ENCODE results near the gene IL21R.

Gene IL21R

GRCh38 chr16:27413956-27414355 lies 12.0 kb downstream of the IL21R start:
- Histone ChIP-seq H3K4me3 (ENCODE audit: low read length) (no peak overlapping the region), H3K27ac (ENCODE audit: low read length) (no peak overlapping the region), H3K36me3 (ENCODE audit: control insufficient read depth, insufficient read depth, low read length) (no peaks in the 10 kb centered on the region), H3K4me1 (ENCODE audit: control insufficient read depth, insufficient read depth, low read length) (no peaks in the 10 kb centered on the region), H3K9me3 (ENCODE audit: control insufficient read depth, insufficient read depth, low read length) (no peaks in the 10 kb centered on the region), H3K27me3 (ENCODE audit: control insufficient read depth, insufficient read depth, low read length) (no peaks in the 10 kb centered on the region)
- no peak for DNase-seq (ENCODE audit: low read depth, low spot score)
- no CpG with 5 or more reads among the region's 2 CpGs for WGBS (ENCODE audit: insufficient coverage, insufficient read length)

GRCh38 chr16:27414788-27415431 lies 12.9 kb downstream of the IL21R start:
- H3K9me3 ChIP-seq (ENCODE audit: control insufficient read depth, insufficient read depth, low read length) = no peaks in the 10 kb centered on the region
- H3K27me3 ChIP-seq (ENCODE audit: control insufficient read depth, insufficient read depth, low read length) = no peaks in the 10 kb centered on the region
- H3K36me3 ChIP-seq (ENCODE audit: control insufficient read depth, insufficient read depth, low read length) = no peaks in the 10 kb centered on the region
- H3K4me1 ChIP-seq (ENCODE audit: control insufficient read depth, insufficient read depth, low read length) = no peaks in the 10 kb centered on the region
- H3K27ac ChIP-seq (ENCODE audit: low read length) = no peak overlapping the region
- WGBS (ENCODE audit: insufficient coverage, insufficient read length) = no CpG with 5 or more reads among the region's 6 CpGs
- H3K4me3 ChIP-seq (ENCODE audit: low read length) = no peak overlapping the region
- no peak for DNase-seq (ENCODE audit: low read depth, low spot score)

- Histone ChIP-seq H3K4me3 (ENCODE audit: low read length) (no peak overlapping the region), H3K36me3 (ENCODE audit: control insufficient read depth, insufficient read depth, low read length) (no peaks in the 10 kb centered on the region), H3K4me1 (ENCODE audit: control insufficient read depth, insufficient read depth, low read length) (no peaks in the 10 kb centered on the region), H3K27me3 (ENCODE audit: control insufficient read depth, insufficient read depth, low read length) (no peaks in the 10 kb centered on the region; the same call in 1 of the 2 replicates), H3K9me3 (ENCODE audit: control insufficient read depth, insufficient read depth, low read length) (no peaks in the 10 kb centered on the region), H3K27ac (ENCODE audit: low read length) (no peak overlapping the region)
- DNase-seq (ENCODE audit: low read depth, low spot score) = no peak
- WGBS (ENCODE audit: insufficient coverage, insufficient read length) = no CpG with 5 or more reads among the region's 4 CpGs
Measured at GRCh38 chr16:27417047-27417671, 15.2 kb downstream of the IL21R start.

- no peak for DNase-seq (ENCODE audit: low read depth, low spot score)
- Histone ChIP-seq H3K27ac (ENCODE audit: low read length) (no peak overlapping the region), H3K4me1 (ENCODE audit: control insufficient read depth, insufficient read depth, low read length) (no peaks in the 10 kb centered on the region), H3K27me3 (ENCODE audit: control insufficient read depth, insufficient read depth, low read length) (no peaks in the 10 kb centered on the region; the same call in 1 of the 2 replicates), H3K36me3 (ENCODE audit: control insufficient read depth, insufficient read depth, low read length) (no peaks in the 10 kb centered on the region), H3K4me3 (ENCODE audit: low read length) (no peak overlapping the region), H3K9me3 (ENCODE audit: control insufficient read depth, insufficient read depth, low read length) (no peaks in the 10 kb centered on the region)
Measured at GRCh38 chr16:27421961-27422740, 20.2 kb downstream of the IL21R start.

- no CpG with 5 or more reads among the region's 10 CpGs for WGBS (ENCODE audit: insufficient coverage, insufficient read length)
- H3K4me3 ChIP-seq (ENCODE audit: low read length) = no peak overlapping the region
- H3K27ac ChIP-seq (ENCODE audit: low read length) = no peak overlapping the region
- no peaks in the 10 kb centered on the region for H3K4me1 ChIP-seq (ENCODE audit: control insufficient read depth, insufficient read depth, low read length)
- no peaks in the 10 kb centered on the region for H3K9me3 ChIP-seq (ENCODE audit: control insufficient read depth, insufficient read depth, low read length)
- DNase-seq (ENCODE audit: low read depth, low spot score) = no peak
- H3K36me3 ChIP-seq (ENCODE audit: control insufficient read depth, insufficient read depth, low read length) = no peaks in the 10 kb centered on the region
- H3K27me3 ChIP-seq (ENCODE audit: control insufficient read depth, insufficient read depth, low read length) = no peaks in the 10 kb centered on the region; the same call in 1 of the 2 replicates
Measured at GRCh38 chr16:27424772-27425498, 23.0 kb downstream of the IL21R start.

GRCh38 chr16:27425961-27426360 lies 24.0 kb downstream of the IL21R start:
- DNase-seq (ENCODE audit: low read depth, low spot score) = no peak

GRCh38 chr16:27426423-27427408 lies 24.7 kb downstream of the IL21R start:
- H3K4me1 ChIP-seq (ENCODE audit: control insufficient read depth, insufficient read depth, low read length) = no peaks in the 10 kb centered on the region
- H3K4me3 ChIP-seq (ENCODE audit: low read length) = no peak overlapping the region
- H3K9me3 ChIP-seq (ENCODE audit: control insufficient read depth, insufficient read depth, low read length) = no peaks in the 10 kb centered on the region
- H3K27ac ChIP-seq (ENCODE audit: low read length) = no peak overlapping the region
- no peaks in the 10 kb centered on the region for H3K36me3 ChIP-seq (ENCODE audit: control insufficient read depth, insufficient read depth, low read length)
- no peaks in the 10 kb centered on the region for H3K27me3 ChIP-seq (ENCODE audit: control insufficient read depth, insufficient read depth, low read length)
- no peak for DNase-seq (ENCODE audit: low read depth, low spot score)
- WGBS (ENCODE audit: insufficient coverage, insufficient read length) = no CpG with 5 or more reads among the region's 7 CpGs

More at GRCh38 chr16:27425961-27426360, 24.0 kb downstream of the IL21R start:
- no CpG with 5 or more reads among the region's 1 CpG for WGBS (ENCODE audit: insufficient coverage, insufficient read length)
- H3K4me1 ChIP-seq (ENCODE audit: control insufficient read depth, insufficient read depth, low read length) = no peaks in the 10 kb centered on the region
- H3K36me3 ChIP-seq (ENCODE audit: control insufficient read depth, insufficient read depth, low read length) = no peaks in the 10 kb centered on the region
- no peak overlapping the region for H3K27ac ChIP-seq (ENCODE audit: low read length)
- H3K9me3 ChIP-seq (ENCODE audit: control insufficient read depth, insufficient read depth, low read length) = no peaks in the 10 kb centered on the region
- no peak overlapping the region for H3K4me3 ChIP-seq (ENCODE audit: low read length)
- no peaks in the 10 kb centered on the region for H3K27me3 ChIP-seq (ENCODE audit: control insufficient read depth, insufficient read depth, low read length)

- Histone ChIP-seq H3K4me3 (ENCODE audit: low read length) (no peak overlapping the region), H3K27me3 (ENCODE audit: control insufficient read depth, insufficient read depth, low read length) (no peaks in the 10 kb centered on the region), H3K36me3 (ENCODE audit: control insufficient read depth, insufficient read depth, low read length) (no peaks in the 10 kb centered on the region), H3K9me3 (ENCODE audit: control insufficient read depth, insufficient read depth, low read length) (no peaks in the 10 kb centered on the region), H3K27ac (ENCODE audit: low read length) (no peak overlapping the region), H3K4me1 (ENCODE audit: control insufficient read depth, insufficient read depth, low read length) (no peaks in the 10 kb centered on the region)
- WGBS (ENCODE audit: insufficient coverage, insufficient read length) = no CpG with 5 or more reads among the region's 5 CpGs
- no peak for DNase-seq (ENCODE audit: low read depth, low spot score)
Measured at GRCh38 chr16:27427538-27427937, 25.6 kb downstream of the IL21R start.

GRCh38 chr16:27428026-27428785 lies 26.2 kb downstream of the IL21R start:
- DNase-seq (ENCODE audit: low read depth, low spot score) = no peak
- Histone ChIP-seq H3K4me1 (ENCODE audit: control insufficient read depth, insufficient read depth, low read length) (no peaks in the 10 kb centered on the region), H3K9me3 (ENCODE audit: control insufficient read depth, insufficient read depth, low read length) (no peaks in the 10 kb centered on the region), H3K27me3 (ENCODE audit: control insufficient read depth, insufficient read depth, low read length) (no peaks in the 10 kb centered on the region), H3K27ac (ENCODE audit: low read length) (no peak overlapping the region), H3K4me3 (ENCODE audit: low read length) (no peak overlapping the region), H3K36me3 (ENCODE audit: control insufficient read depth, insufficient read depth, low read length) (no peaks in the 10 kb centered on the region)
- no CpG with 5 or more reads among the region's 4 CpGs for whole genome bisulfite sequencing (ENCODE audit: insufficient coverage, insufficient read length)

Measured in iPS DF 6.9 (cell line).